ENCODE results near the gene SYTL2.

The SYTL2 gene

DNA sequence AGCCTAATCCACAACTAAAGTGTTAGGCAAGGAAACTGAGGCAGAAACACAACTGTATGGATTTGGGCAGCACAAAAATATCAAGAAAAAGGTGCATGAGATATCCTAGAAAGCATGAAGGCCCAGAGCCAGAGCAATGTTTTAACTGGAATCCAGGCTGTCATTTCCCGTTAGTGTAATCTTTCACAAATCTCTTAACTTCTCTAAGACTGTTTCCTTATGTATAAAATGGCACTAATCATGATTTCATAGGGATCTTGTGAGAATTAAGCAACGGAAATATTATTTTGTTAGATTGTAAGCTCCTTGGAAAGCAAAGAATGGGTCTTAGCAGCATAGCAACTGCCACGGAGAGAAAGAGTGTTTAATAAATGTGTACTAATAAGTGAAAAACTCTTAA, 14.7 kb upstream of the SYTL2 start:
- no peak for DNase-seq

- no peak for DNase-seq
Observed at GRCh38 chr11:85823816-85824215, 12.9 kb upstream of the SYTL2 start.

GRCh38 chr11:85822814-85823213, 11.9 kb upstream of the SYTL2 start:
- no peak for DNase-seq

- no peak for DNase-seq
Observed at GRCh38 chr11:85821636-85822035, 10.7 kb upstream of the SYTL2 start.

DNA sequence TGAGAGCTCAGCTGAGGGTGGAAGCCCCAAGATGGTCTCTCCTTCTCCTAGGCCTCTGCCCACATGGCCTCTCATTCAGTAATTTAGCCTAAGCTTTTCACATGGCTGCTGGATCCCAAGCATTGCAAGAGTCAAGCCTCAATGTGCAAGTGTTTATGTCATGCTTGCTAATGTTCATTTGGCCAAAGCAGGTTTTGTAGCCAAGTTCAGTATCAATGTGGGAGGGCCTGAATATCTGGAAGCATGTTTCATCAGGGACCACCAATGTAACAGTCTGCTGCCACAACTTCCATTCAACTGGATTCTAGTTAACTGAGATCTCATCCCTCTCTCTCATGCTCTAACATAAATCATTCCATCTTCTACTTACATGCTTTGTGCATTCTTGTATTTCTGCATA, 8.5 kb upstream of the SYTL2 start:
- no peak for DNase-seq

GRCh38 chr11:85815186-85815931, 4.4 kb upstream of the SYTL2 start:
- DNase-seq, result no peak

DNA sequence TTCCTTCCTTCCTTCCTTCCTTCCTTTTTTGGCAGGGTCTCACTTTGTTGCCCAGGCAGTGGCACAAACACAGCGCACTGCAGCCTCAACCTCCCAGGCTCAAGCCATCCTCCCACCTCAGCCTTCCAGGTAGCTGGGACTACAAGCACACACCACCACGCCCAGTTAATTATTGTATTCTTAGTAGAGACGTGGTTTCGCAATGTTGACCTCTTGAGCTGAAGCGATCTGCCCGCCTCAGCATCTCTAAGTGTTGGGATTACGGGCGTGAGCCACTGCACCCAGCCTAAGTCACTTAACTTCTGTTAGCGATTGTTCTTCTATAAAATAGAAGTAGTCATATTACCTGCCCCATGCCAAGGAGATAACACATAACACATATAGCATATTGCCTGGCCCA, 2.8 kb upstream of the SYTL2 start:
- DNase-seq, result no peak

GRCh38 chr11:85811624-85812023, 683 bp upstream of the SYTL2 start:
- peak; percentile 2 for DNase-seq

DNA sequence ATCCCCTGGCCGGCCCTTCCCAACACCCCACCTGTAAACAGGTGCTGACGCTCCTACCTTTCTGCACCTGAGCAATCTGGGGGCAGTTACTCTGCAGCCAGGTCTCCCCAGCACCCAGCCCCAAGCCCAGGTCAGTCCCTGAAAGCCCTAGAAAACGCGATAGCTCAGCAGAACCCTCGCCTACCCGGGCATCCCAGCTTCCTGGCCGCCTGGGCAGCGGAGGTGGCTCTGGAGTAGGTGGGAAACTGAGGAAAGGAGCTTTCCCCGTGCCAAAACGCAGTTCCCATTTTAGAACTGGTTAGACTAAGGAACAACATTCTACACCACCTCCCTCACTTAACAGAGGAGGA, 445 bp downstream of the SYTL2 start:
- no peak for DNase-seq

DNA sequence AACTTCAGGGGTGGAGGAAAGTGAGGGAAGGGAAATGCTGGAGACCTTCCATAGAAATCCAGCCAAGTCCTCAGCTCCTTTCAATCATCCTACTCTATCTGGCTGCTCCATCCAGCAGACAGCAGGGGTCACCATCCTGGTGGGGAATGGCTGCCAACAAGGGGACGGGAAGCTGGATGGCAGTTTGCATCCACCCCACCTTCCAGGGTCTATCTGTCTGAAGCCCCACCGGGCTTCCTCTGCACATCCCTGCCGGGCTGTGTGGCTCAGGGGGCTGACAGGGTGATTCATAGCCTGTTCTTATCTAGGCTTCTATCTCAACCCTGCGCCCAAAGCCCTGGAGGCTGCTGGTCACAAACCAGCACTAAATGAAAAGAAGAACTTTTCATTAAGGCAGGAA, 1.1 kb downstream of the SYTL2 start:
- peak; percentile 13 for DNase-seq

DNA sequence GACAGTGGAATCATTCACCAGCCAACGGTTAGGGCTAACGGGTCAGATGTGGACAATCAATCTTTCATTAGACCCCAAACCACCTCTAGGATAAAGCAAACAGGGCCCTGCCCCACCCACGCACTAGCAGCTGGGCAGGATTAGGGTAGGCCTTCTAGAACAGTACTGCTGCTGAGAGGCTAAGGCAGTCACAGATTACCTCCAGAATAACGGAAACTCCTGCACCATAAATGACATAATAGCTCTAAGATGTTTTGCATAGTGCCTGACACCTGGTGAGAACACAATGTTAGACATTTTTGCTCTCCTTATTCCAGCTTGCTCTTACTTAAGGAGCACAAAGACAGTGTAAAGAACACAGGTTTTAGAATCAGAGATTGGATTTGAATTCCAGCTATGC, 1.8 kb downstream of the SYTL2 start:
- peak; percentile 64 for DNase-seq

GRCh38 chr11:85806876-85807275, 4.1 kb downstream of the SYTL2 start:
- DNase-seq, result no peak

- no peak for DNase-seq
Observed at GRCh38 chr11:85806016-85806415, 4.9 kb downstream of the SYTL2 start.

DNA sequence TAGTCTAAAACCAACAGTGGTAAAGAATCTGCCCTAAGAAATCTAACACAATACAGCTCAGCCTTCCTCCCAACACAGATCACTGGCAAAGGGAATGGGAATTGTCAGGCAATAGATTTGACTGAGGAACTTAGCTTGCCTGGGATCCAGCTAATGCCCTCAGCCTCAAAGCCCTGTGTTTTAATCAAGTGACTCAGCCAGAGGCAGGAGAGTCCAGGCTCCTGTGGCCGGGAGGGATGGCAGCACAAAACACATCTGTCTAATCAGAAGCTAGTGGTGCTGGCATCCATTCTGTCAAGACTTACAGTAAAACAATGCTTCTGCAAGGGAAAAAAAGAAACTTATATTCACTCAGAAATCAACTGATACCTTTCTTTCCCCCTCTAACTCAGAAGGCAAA, 5.6 kb downstream of the SYTL2 start:
- DNase-seq, result no peak

GRCh38 chr11:85803920-85804319, 7.0 kb downstream of the SYTL2 start:
- no peak for DNase-seq

DNA sequence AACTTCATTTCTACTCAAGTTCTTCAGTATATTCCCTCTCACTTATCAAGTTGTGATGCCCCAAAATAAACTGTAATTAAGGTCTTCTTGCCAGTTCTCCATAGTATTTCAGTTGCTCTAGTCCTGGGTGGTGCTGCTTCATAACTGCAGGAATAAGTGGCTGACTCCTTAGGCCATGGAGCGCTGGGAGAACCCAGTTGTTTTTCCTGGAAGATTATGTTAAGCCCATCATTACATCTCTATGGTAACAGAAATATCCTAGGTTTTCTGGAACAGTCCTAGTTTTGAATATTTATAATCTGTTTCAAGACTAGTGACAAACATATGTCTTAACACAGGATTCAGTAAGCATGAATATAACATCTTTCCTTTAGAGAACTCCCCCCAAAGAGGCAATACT, 7.6 kb downstream of the SYTL2 start:
- DNase-seq, result no peak

GRCh38 chr11:85801527-85801926, 9.4 kb downstream of the SYTL2 start:
- DNase-seq, result no peak

DNA sequence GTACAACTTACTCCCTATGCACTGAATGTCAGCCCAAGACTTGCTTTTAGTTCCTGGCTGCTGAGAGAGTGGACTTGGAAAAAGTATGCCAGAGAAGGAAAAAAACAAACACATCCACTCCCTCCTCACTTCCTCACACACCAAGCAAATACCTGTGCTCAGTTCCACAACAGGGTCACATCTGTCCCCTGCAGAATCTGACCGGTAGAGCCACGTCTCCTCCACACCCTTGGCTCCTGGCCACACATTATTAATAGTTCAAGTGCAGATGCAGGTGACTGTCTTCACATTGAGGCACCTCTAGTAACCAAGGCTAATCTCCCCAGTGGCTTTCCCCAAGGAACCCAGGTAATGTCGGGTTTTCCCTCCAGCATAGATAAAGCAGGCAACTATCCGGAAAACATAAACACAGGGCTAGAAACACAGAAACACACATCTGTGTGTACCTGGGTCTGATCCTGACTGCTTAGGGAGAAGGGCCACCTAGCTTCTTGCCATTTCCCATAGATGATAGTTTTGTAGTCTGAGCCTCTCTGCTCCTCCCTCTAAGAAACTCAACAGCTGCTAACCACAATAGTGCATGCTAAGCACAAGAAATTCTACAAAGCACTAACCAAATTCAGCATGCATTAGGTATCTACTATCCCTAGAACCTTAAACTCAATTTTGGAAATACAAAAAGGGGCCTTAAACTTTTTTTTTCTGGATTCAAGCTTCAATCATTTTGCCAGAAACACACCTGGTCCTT, 10.2 kb downstream of the SYTL2 start:
- no peak for DNase-seq

DNA sequence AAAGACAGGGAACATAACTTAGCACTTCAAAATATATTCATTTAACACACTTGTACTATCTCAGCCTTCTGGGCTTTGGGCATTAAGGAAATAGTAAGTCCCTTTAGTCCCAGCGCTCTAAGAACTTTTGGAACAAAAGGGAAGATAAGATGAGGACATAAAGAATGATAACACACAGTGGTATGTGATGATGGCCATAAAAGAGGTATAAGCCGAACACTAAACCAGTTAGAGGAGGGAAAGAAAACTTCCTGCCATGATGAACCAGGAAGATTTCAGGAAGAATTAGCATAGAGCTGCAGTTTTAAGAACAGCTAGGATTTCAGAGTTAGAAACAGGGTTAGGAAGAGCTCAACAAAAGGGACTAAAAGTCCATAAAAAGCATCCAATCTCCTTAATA, 11.8 kb downstream of the SYTL2 start:
- DNase-seq, result no peak

- DNase-seq, result no peak
Observed at GRCh38 chr11:85798361-85798760, 12.6 kb downstream of the SYTL2 start.

DNA sequence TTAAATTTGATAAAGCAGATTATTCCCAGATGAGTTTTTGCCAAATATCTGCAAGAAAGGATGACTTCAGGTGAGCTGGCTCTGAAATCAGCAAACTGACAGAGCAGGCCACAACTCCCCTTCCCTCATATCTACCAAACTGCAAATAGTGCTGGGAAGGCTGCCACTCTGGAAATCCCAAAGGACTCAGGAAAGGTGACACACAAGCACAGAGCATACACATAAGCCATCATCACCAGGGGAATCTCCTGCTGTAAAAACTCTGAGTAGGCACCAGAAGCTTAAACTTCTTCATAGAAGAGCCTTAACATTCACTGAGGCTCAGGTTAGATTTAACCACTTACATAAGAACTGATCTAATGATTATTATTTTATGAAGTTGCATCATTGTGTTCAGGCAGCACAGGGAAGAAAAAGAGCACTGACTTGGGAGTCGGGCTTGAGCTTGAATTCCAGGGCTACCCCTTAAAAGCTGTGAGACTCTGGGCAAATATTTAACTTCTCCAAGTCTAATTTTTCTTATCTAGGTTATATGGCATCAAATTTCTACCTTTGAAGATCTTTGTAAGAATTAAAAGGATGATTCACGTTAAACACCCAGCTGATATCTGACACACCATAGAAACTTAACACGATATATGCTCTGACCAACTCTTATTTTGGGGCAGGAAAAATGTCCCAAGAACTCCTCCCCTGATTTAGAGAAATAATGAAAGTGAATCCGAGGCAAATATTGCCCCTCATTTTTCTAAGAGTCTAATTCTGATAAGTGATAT, 15.0 kb downstream of the SYTL2 start:
- DNase-seq, result no peak

DNA sequence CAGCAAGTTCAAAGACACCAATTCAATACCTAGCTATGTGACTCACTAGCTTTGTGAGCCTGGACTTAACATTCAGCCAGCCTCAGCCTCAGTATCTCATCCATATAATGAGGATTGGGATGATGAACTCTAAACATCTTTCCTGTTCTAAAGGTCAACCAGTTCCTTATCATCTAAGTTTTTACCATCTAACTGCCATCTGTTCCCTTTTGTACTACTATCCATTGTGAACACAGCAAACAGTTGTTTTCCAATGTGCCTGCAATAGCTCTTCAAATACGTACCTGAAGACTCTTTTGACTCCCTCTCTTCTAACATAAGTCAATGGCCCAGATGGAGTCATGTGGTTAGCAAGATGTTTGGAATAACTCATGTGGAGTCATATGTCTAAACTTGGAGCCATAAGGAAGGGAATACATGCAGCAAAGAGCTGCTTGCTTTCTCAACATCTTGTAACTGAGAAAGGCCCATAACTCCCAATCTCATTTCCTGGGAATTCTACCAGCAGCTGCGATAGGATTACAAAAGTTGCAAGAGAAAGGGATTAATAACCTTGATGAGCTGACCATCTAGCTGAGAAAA, 19.4 kb downstream of the SYTL2 start:
- DNase-seq, result peak; percentile 36

All from NCI-H82 (cell line).